HepG2 (cell line): ENCODE measurements around the gene ZFHX3. TPM values are rescaled to one million over a fixed set of nuclear protein-coding genes. Genes with fewer than 3 reads are reported as not detected.

Source experiments
- ATAC-seq: fragments of 200-7000 bp; cut with Tn5 transposase; 3 replicates; pipeline ENCODE4 v1.9.1; 2020; ENCODE audit warnings: mild to moderate bottlenecking, moderate library complexity
- BruUV-seq: library from RNA; stranded (reverse); fragments of 400-500 nt; replicated peaks from 2 replicates; lab custom pipeline; 2021; lab: Mats Ljungman, UMichigan
- CTCF ChIA-PET: fragments of 300-600 bp; formaldehyde crosslinking; extraction: SDS; loops from one replicate; lab custom pipeline; 2021; ENCODE audit warnings: low total read pairs, inconsistent platforms, low intra/inter-chr PET ratio; lab: Yijun Ruan, JAX
- POLR2A ChIA-PET: fragments of 350-600 bp; sonication (Branson Sonifier 250); formaldehyde crosslinking; loops from one replicate; lab custom pipeline; 2020; ENCODE audit warnings: antibody characterized with exemption, inconsistent platforms; lab: Yijun Ruan, JAX
- DNase-seq: peaks from one replicate; pipeline ENCODE4 v3.0.0-alpha.2; 2015; ENCODE audit warnings: low spot score
- FAIRE-seq: peaks from 3 replicates; lab custom pipeline; 2011; peaks lifted over from hg19 to GRCh38; lab: Jason Lieb, UNC
- H2AFZ ChIP-seq: one replicate; pipeline ENCODE4 v1.6.1; 2011; ENCODE audit warnings: low read length, inconsistent platforms
- H3K27ac ChIP-seq: fragments of 300-600 bp; 3 replicates; pipeline ENCODE4 v1.8.0; 2011; ENCODE audit warnings: mixed run types, mild to moderate bottlenecking, mixed read lengths, low read length, inconsistent platforms; ENCODE audit not compliant: insufficient read depth; ENCODE audit errors: extremely low read length
- H3K27me3 ChIP-seq, 2 experiments: fragments of 200-600 bp in 1 of 2; 2 replicates in 1 of 2; 3 replicates in 1 of 2; pipeline versions ENCODE4 v1.6.0 to v1.8.0; 2011; ENCODE audit warnings: low read length in 2 of 2, mild to moderate bottlenecking in 2 of 2, moderate library complexity in 2 of 2, inconsistent platforms in 1 of 2; ENCODE audit not compliant: insufficient read depth in 2 of 2, control insufficient read depth in 1 of 2
- H3K36me3 ChIP-seq, 2 experiments: fragments of 200-600 bp in 1 of 2; replicated peaks in 1 of 2; 2 replicates in 1 of 2; 3 replicates in 1 of 2; pipeline versions ENCODE4 v1.5.1 to v1.8.0; 2011; ENCODE audit warnings: low read length in 2 of 2, inconsistent platforms in 1 of 2; ENCODE audit not compliant: insufficient read depth in 2 of 2, control insufficient read depth in 1 of 2
- H3K4me1 ChIP-seq: 2 replicates; pipeline ENCODE4 v1.5.1; 2012; ENCODE audit warnings: low read length, inconsistent platforms; ENCODE audit not compliant: insufficient read depth
- H3K4me2 ChIP-seq: 2 replicates; pipeline ENCODE4 v1.6.0; 2011; ENCODE audit warnings: low read depth, low read length, inconsistent platforms
- H3K4me3 ChIP-seq, 3 experiments: fragments of 200-600 bp in 1 of 3; sonication (generic), shearing (Covaris generic) in 1 of 3; replicated peaks in 1 of 3; 2 replicates each; pipeline ENCODE4 v1.5.1; 2011 to 2016; ENCODE audit warnings: low read length in 3 of 3, inconsistent platforms in 2 of 3, low read depth in 2 of 3, mild to moderate bottlenecking in 2 of 3, control low read depth in 1 of 3, mixed read lengths in 1 of 3; ENCODE audit not compliant: insufficient read depth in 1 of 3
- H3K79me2 ChIP-seq: one replicate; pipeline ENCODE4 v1.6.1; 2011; ENCODE audit warnings: low read length, inconsistent platforms; ENCODE audit not compliant: insufficient read depth
- H3K9ac ChIP-seq: 2 replicates; pipeline ENCODE4 v1.6.0; 2011; ENCODE audit warnings: mild to moderate bottlenecking, low read depth, low read length, inconsistent platforms; ENCODE audit not compliant: insufficient read depth
- H3K9me3 ChIP-seq: 2 replicates; pipeline ENCODE4 v1.5.1; 2012; ENCODE audit warnings: mild to moderate bottlenecking, low read length
- H4K20me1 ChIP-seq: 2 replicates; pipeline ENCODE4 v1.6.0; 2011; ENCODE audit warnings: inconsistent platforms, mild to moderate bottlenecking, low read length, moderate library complexity; ENCODE audit not compliant: insufficient read depth
- IKZF4 ChIP-seq: sonication (generic); formaldehyde crosslinking; IDR thresholded peaks from 2 replicates; pipeline ENCODE4 v1.5.1; 2020; ENCODE audit warnings: borderline replicate concordance, mild to moderate bottlenecking, low read depth, missing genetic modification reagents; ENCODE audit errors: not compliant biosample characterization
- MBNL3 ChIP-seq: fragments of 250-450 bp; sonication (Bioruptor Pico); conservative IDR thresholded peaks from 2 replicates; pipeline ENCODE4 v1.8.0; 2022; ENCODE audit warnings: mild to moderate bottlenecking, inconsistent platforms
- RBM22 ChIP-seq: fragments of 200-400 bp; formaldehyde crosslinking; optimal IDR thresholded peaks from 2 replicates; pipeline ENCODE3; 2017; ENCODE audit warnings: mild to moderate bottlenecking, low read length, moderate library complexity
- ZEB1 ChIP-seq: IDR thresholded peaks from 2 replicates; pipeline ENCODE4 v1.6.1; 2012; ENCODE audit warnings: mild to moderate bottlenecking, low read depth, inconsistent platforms; ENCODE audit not compliant: insufficient replicate concordance
- ZNF33B ChIP-seq: sonication (generic); formaldehyde crosslinking; IDR thresholded peaks from 2 replicates; pipeline ENCODE4 v1.5.1; 2020; ENCODE audit warnings: mild to moderate bottlenecking, missing genetic modification reagents
- ZNF562 ChIP-seq: sonication (generic); formaldehyde crosslinking; IDR thresholded peaks from 2 replicates; pipeline ENCODE4 v1.8.0; 2022; ENCODE audit warnings: missing genetic modification reagents, borderline replicate concordance
- ZNF629 ChIP-seq: sonication (generic); formaldehyde crosslinking; conservative IDR thresholded peaks from 2 replicates; pipeline ENCODE4 v1.5.0; 2020; ENCODE audit warnings: missing genetic modification reagents
- WGBS: methylation state at CpG from one replicate; pipeline ENCODE4 v1.1.6; 2017; ENCODE audit warnings: low lambda C conversion rate; 5-methylcytosine and 5-hydroxymethylcytosine counted together
- in situ Hi-C: cut with HindIII; loops from 2 replicates; pipeline ENCODE4 v1.10.0; 2017; ENCODE audit warnings: low pct_unique_long_range_greater_than_20kb; ENCODE audit not compliant: extremely low pct_ligation_motif_present
- intact Hi-C: fragments of 100-400 bp; cut with micrococcal nuclease; formaldehyde crosslinking; loops from one replicate; pipeline ENCODE4 v1.10.0; 2022; ENCODE audit not compliant: unreplicated experiment
- polyA plus RNA-seq, 8 experiments: library from polyadenylated mRNA; depleted of rRNA in 3 of 8; stranded (reverse) in 7 of 8; unstranded in 1 of 8; fragments of >200 nt; fragmentation: Illumina TruSeq in 4 of 8; extraction: Trizol in 4 of 8; gene quantifications; 2 replicates each; pipeline versions ENCODE4 v1.2.1 to v1.2.3, GENCODE V29; 2011 to 2016; ENCODE audit warnings: low read depth in 4 of 8, missing spikeins in 1 of 8, mixed read lengths in 1 of 8; ENCODE audit not compliant: insufficient read depth in 1 of 8
- total RNA-seq, 5 experiments: library from RNA; depleted of rRNA; stranded (reverse); fragments of >200 nt; fragmentation: Illumina TruSeq; extraction: Trizol; gene quantifications; 2 replicates each; pipeline ENCODE4 v1.2.3, GENCODE V29; 2016; ENCODE audit warnings: low read depth in 1 of 5
- TF ChIP-seq, protein P1 (sequence below): sonication (generic); formaldehyde crosslinking; IDR thresholded peaks from 2 replicates; pipeline ENCODE4 v1.8.0; 2023; ENCODE audit warnings: mild to moderate bottlenecking, missing genetic modification reagents
- TF ChIP-seq, protein P2 (sequence below): sonication (generic); formaldehyde crosslinking; IDR thresholded peaks from 2 replicates; pipeline ENCODE4 v1.5.1; 2020; ENCODE audit warnings: missing genetic modification reagents, mild to moderate bottlenecking, borderline replicate concordance
- TF ChIP-seq, protein P3 (sequence below): sonication (generic); formaldehyde crosslinking; IDR thresholded peaks from 2 replicates; pipeline ENCODE4 v1.5.1; 2020; ENCODE audit warnings: missing genetic modification reagents, mild to moderate bottlenecking, borderline replicate concordance

Gene ZFHX3
- total and polyA plus RNA-seq, 2 of the 13 experiments (the other 11 are each of a cell fraction or from before 2014, with no cell fraction given): 5.0 to 6.0 TPM

- Histone ChIP-seq H3K9ac (no peak overlapping the region), H4K20me1 (peaks cover 13% of the 10 kb centered on the region; the same call in 1 of the 2 replicates), H3K27ac (no peak overlapping the region), H3K27me3 (no peaks in the 10 kb centered on the region), H3K4me3 (no peak overlapping the region), H3K9me3 (no peaks in the 10 kb centered on the region), H3K79me2 (peaks cover 51% of the 10 kb centered on the region), H3K4me1 (peaks cover 35% of the 10 kb centered on the region), H3K4me2 (no peak overlapping the region), H2AFZ (no peak overlapping the region), H3K36me3 (peaks cover 3 to 19% of the 10 kb centered on the region in 2 experiments; a peak in 3 of 5 replicates)
- intact Hi-C loops (no loop called here), in situ Hi-C loops (no loop called here)
- CTCF ChIA-PET: no interaction called here
- BruUV-seq: no TSS peak
- TF ChIP-seq, protein P1, sequence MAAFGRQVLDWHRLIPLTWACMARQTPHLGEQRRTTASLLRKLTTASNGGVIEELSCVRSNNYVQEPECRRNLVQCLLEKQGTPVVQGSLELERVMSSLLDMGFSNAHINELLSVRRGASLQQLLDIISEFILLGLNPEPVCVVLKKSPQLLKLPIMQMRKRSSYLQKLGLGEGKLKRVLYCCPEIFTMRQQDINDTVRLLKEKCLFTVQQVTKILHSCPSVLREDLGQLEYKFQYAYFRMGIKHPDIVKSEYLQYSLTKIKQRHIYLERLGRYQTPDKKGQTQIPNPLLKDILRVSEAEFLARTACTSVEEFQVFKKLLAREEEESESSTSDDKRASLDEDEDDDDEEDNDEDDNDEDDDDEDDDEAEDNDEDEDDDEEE: no peak
- TF ChIP-seq ZNF629: peak; percentile 85
- TF ChIP-seq ZNF33B (CRISPR knock-in tag): no peak
- no peak for TF ChIP-seq MBNL3 (CRISPR knock-in tag)
- TF ChIP-seq ZEB1: no peak
- TF ChIP-seq IKZF4 (CRISPR knock-in tag): no peak
- no peak for TF ChIP-seq ZNF562 (CRISPR knock-in tag)
- TF ChIP-seq RBM22: peak; percentile 46
- TF ChIP-seq, protein P2, sequence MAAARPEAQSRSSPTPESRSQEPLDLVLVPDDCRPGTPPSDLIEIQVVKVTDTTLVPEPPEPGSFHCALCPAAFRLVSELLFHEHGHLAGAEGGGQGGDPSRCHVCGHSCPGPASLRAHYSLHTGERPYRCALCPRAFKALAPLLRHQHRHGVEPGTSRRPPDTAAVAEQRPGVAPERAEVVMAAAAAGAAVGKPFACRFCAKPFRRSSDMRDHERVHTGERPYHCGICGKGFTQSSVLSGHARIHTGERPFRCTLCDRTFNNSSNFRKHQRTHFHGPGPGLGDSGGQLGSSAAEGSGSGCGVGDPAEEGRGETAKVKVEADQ (CRISPR knock-in tag): no peak
- TF ChIP-seq, protein P3, sequence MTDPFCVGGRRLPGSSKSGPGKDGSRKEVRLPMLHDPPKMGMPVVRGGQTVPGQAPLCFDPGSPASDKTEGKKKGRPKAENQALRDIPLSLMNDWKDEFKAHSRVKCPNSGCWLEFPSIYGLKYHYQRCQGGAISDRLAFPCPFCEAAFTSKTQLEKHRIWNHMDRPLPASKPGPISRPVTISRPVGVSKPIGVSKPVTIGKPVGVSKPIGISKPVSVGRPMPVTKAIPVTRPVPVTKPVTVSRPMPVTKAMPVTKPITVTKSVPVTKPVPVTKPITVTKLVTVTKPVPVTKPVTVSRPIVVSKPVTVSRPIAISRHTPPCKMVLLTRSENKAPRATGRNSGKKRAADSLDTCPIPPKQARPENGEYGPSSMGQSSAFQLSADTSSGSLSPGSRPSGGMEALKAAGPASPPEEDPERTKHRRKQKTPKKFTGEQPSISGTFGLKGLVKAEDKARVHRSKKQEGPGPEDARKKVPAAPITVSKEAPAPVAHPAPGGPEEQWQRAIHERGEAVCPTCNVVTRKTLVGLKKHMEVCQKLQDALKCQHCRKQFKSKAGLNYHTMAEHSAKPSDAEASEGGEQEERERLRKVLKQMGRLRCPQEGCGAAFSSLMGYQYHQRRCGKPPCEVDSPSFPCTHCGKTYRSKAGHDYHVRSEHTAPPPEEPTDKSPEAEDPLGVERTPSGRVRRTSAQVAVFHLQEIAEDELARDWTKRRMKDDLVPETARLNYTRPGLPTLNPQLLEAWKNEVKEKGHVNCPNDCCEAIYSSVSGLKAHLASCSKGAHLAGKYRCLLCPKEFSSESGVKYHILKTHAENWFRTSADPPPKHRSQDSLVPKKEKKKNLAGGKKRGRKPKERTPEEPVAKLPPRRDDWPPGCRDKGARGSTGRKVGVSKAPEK: no peak
- no peak for ATAC-seq
- FAIRE-seq: no peak
- 96% methylated on average over 5 of the region's 5 CpGs for WGBS
- POLR2A ChIA-PET: no interaction called here
- no peak for DNase-seq
Observed at GRCh38 chr16:72971370-72971769, 76.6 kb downstream of the ZFHX3 start.
